Hepatocyte (in vitro differentiated cells): ENCODE data around the gene MKRN2.

Source experiments
- EZH2 ChIP-seq: fragments of 200-600 bp; sonication (generic); IDR thresholded peaks from 2 replicates; pipeline ENCODE4 v1.6.1; 2016; ENCODE audit warnings: antibody characterized with exemption, mild to moderate bottlenecking, borderline replicate concordance
- TF ChIP-seq, protein P1 (sequence below): fragments of 200-600 bp; sonication (generic); IDR thresholded peaks from 2 replicates; pipeline ENCODE4 v1.5.1; 2016; ENCODE audit warnings: antibody characterized with exemption, mild to moderate bottlenecking; ENCODE audit not compliant: poor library complexity

- TF ChIP-seq, protein P1, sequence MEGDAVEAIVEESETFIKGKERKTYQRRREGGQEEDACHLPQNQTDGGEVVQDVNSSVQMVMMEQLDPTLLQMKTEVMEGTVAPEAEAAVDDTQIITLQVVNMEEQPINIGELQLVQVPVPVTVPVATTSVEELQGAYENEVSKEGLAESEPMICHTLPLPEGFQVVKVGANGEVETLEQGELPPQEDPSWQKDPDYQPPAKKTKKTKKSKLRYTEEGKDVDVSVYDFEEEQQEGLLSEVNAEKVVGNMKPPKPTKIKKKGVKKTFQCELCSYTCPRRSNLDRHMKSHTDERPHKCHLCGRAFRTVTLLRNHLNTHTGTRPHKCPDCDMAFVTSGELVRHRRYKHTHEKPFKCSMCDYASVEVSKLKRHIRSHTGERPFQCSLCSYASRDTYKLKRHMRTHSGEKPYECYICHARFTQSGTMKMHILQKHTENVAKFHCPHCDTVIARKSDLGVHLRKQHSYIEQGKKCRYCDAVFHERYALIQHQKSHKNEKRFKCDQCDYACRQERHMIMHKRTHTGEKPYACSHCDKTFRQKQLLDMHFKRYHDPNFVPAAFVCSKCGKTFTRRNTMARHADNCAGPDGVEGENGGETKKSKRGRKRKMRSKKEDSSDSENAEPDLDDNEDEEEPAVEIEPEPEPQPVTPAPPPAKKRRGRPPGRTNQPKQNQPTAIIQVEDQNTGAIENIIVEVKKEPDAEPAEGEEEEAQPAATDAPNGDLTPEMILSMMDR, result no peak
- no peak for TF ChIP-seq EZH2
Observed at GRCh38 chr3:12618426-12618825, 61.5 kb downstream of the MKRN2 start.
